Head of caudate nucleus (tissue), 42 donors: Measurements from ENCODE around the gene SPAG5.
A peak's percentile ranks its signal among the peaks of the same experiment; 100 is the strongest.
"Not testable (repeated sequence)": the region's sequence is repeated elsewhere in the genome, so short reads cannot be mapped to it uniquely, and the experiment has no call there.

Experiments used
- DNase-seq, 42 donors: peaks; one replicate each; pipeline versions ENCODE4 v3.0.0 to v3.0.0-alpha.2; 2020 to 2021; ENCODE audit warnings: mixed read lengths in 7 of 42
- intact Hi-C: fragments of 100-400 bp; cut with DNase I; formaldehyde crosslinking; loops from one replicate; pipeline ENCODE4 v1.15.0; 2022

SPAG5 gene

DNA sequence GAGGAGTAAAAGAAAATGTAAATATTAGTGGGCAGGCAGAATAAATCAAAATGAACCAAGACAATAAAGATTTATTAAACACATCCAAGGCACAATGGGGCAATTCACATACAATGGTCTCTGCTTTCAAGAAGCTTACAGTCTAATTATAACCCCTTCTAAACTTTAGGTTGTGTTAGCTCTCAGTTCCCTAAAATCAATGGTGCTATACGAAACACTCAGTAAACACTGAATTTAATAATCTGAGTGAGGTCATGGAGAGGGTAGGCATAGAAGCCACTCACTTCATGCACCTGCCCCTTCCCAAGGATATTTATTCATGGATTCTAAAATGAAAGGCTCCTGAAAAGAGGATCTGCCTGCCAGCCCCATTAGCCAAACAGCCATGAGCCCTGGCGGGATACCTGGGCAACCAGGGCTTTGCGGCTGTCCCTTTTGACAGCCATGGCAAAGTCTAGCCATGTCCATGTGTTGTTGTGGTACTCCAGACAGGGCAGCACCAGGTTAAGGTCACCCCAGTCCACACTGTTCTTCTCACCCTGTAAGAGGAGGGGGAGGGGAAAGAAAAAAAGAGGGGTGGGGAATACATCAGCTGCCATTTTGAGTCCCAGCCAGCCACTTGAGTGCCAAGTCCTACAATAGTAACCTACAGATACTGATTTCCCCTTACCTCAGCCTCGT lies 16.6 kb upstream of the SPAG5 start:
- DNase-seq = no peak
- intact Hi-C loops = loop anchor here (10.0 kb wide), 1 partner anchor 121 kb away; no protein-coding TSS in a partner anchor

DNA sequence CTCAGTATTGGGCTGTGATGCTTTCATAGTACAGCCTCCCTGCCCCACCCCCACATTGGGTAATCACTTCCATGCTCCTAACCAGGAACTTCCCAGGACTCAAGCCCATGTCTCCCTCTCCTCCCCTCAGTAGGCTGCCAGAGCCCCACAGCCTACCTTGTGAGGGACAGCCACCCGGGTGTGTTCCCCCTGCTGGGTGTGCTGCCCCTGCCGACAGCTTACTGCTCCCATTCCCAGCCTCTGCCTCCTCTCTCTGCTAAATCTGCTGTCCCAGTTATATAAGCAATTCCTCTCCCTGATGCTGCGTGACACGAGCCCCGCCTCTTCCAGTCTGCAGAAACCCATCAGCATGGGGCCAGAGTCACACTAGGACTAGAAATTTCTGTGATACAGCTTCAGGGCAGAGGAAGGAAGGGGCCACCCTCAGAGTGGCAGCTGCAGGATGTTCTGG lies 15.1 kb upstream of the SPAG5 start, which contains the start of gene RSKR:
TSS of gene RSKR (minus strand) at position 255 of the 451 bp plus-strand sequence. CDS start at position 231, 24 bp downstream.
- intact Hi-C loops = loop anchor here (10.0 kb wide), 1 partner anchor 119 kb away; no protein-coding TSS in a partner anchor
- peak; percentile 23 to 88 (median 70) for DNase-seq

DNA sequence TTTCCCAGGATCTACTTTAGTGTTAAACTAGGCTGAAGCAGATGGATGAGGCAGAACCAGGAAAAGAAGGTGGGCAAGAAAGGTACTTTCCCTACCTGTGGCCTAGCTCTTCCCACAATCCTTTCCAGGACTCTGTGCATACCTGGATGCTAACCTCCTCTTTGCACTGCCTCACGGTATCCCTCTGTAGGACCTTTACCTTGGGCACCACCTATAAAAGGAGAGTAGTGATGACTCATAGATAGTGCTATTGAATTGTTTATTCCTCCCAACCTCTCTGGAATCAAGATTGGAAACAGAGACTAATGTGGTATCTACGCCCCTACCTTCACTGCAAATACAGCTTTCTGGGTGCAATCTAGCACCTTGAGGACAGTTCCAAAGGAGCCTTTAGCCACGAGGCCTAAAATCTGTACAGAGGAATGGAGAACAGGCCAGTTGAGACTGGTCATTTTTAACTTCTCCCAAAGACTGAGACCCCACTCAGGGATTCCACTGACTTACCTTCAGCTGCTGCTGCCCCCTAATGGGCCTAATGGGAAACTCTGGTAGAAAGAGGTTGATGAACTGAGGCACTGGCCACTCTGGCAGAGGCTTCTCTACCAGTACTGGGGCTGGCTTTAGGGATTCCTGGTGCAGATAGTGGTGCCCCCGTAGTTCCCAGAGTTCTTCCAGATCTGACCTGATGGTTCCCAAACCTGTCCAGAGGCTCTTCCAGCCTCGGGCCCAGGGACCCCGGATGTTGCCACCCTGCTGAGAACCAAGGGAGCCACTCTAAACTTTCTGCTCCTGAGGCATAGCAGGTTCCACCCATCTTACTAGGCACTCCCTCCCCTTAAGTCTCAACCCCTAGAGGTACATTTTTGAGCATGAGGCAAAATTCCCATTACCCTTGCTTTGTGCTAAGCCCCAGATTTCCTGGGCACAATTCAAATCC lies 14.4 kb upstream of the SPAG5 start:
- DNase-seq = peak in 34 of 42 donors; percentile 13 to 80 (median 48)

DNA sequence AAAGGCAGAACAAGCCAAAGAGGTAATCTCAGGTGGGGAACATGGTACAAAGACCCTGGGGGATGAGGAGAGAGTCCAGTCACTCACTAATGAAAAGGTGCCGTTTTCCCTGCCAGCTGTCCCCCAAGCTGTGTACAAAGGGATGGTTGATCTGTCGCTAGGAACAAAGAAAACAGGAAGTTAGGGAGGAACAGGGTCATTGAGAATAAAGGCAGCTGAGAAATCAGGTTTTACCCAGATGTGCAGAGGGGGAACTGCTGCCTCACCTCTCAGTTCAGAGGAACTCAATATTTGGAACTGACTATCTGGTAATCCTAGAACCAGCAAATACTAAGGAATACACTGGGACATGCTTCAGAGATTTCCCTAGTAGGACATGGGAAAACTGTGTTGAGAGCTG lies 13.7 kb upstream of the SPAG5 start:
- DNase-seq = no peak
- intact Hi-C loops = loop anchor here (10.0 kb wide), 1 partner anchor 118 kb away; no protein-coding TSS in a partner anchor

More for the DNA sequence above, 14.4 kb upstream of the SPAG5 start:
- intact Hi-C loops = loop anchor here (10.0 kb wide), 1 partner anchor 118 kb away; no protein-coding TSS in a partner anchor

DNA sequence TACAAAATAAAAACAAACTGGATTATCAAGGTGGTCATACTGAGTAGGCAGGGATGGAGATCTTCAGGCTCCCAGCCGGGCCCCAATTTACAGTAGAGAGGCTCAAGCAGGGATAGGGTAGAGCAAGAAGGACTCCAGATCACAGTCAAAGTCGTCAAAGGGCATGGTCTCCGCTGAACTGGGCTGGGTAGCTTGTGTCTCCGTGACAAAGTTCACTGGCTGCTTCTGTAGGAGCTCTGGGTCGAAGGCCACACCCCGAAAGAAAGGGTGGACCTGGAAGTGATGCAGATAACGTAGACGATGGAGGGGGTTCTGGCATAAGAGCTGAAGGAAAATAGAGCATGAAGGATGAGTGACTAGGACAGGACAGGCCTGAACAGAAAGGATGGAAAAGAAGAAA lies 11.6 kb upstream of the SPAG5 start:
- DNase-seq = no peak
- intact Hi-C loops = loop anchor here (10.0 kb wide), 1 partner anchor 116 kb away; no protein-coding TSS in a partner anchor

DNA sequence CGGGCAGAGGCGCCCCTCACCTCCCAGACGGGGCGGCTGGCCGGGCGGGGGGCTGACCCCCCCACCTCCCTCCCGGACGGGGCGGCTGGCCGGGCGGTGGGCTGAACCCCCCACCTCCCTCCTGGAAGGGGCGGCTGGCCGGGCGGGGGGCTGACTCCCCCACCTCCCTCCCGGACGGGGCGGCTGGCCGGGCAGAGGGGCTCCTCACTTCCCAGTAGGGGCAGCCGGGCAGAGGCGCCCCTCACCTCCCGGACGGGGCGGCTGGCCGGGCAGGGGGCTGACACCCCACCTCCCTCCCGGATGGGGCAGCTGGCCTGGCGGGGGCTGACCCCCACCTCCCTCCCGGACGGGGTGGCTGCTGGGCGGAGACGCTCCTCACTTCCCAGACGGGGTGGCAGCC lies 5.2 kb upstream of the SPAG5 start:
- DNase-seq, intact Hi-C loops: not testable (repeated sequence)

DNA sequence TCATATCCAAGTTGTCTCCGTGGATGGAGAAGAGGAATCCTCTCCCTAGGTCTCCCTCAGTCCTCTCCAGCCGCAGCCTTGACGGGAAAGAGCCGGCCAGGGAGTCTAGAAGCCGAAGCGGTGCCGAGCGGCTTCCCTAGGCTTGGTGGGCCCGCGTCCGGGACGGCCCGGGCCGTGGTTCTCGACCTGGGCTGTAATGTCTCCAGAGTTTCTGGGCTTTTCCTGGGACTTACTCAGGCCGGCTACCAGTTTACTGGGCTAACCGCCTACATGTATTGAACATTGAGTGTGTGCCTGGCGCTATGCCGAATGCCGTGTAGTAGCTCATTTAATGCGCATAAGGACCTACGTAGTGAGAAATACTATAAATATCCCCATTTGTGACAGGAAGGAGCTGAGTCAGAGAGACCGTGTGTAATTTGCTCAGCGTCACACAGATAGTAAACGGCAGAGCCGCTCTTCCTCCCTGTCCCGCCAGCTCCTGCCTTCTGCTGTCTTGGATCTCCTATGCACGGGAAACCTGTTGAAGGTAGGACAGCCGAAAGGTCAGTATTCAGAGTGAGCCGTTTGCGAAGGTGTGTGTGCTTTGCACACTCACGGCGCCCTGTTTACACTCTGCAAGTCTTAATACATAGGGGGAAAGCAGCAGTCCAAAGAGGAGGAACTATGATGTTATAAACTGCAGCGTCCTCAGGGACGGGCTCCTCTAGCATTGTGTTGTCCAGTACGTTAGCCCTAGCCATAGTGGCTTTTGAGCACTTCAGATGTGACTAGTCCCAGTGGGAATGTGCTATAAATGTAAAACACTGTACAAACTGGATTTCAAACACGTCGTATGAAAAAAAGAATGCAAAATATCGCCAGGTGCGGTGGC lies 723 bp upstream of the SPAG5 start:
- intact Hi-C loops = no loop called here
- DNase-seq = peak in 40 of 42 donors; percentile 15 to 78 (median 44)

DNA sequence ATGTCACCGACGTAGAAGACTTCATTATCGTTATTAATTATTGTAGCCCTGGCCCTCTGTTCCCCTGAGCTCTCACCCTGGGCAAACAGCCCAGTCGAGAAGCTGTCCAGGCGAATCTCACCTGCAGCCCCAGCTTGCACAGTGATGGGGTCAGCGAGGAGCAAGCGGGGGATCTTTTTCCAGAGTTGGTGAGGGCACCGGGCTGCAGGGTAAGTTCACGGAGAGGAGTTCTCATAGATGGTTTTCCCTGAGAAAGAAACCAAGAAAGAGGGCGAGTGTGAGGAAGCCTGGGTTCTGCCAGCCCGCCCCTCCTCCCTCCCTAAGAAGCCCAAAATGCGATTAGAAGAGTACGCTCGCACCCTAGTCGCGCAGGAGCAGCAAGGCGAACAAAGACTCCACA lies 436 bp downstream of the SPAG5 start:
- no peak for DNase-seq
- intact Hi-C loops = no loop called here

DNA sequence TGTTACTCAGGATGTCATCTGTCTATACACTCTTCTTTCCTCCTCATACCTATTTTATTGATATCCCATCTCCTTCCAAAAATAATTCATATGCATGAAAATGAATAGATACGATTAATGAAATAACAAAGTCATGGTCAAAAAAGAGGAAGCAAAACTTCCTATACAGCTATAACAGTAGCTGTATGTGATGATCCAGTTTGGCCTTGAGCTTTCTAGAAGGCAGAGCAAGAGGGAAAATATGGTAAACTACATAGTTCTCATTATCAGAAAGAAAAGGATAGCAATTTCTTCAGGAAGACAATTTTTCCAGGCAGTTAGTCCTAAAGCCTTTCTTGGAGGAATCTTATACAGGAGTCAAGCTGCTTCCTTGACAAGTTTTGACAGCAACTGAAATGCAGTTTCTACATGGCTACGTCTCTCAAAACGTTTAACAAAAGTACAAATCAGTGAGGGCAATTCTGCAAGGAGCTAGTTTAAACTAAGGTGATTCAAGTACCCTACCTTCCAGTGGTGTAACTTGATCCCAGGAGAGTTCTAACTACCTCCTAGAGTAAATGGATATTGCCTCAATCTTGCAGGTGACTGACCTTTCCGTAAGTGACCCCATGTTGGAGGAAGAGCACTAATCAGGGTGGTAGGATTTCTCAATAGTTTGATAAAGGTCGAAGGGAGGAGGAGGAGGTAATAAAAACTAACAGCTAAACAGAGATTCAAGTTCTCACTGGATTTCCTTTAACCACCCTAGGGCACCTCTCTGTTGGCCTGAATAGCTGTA lies 1.0 kb downstream of the SPAG5 start:
- intact Hi-C loops = no loop called here
- DNase-seq = no peak

DNA sequence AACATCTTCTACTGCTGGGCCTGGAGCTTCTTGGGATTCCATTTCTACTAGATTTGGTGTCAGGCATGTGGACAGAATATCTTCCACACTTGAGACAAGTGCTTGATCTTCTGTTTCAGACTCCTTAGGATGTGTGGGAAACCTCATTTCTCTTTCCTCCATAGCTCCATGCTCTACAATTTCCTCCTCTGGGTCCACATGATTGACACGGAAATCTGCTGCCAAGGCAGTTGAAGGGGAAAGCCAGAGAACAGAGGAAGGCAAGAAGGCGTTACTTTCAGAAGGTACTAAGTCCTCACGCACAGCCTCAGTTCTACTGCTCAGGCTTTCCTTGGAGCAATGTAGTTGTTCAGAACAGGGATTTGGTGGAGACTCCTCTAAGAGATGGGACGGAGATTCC lies 6.6 kb downstream of the SPAG5 start:
- intact Hi-C loops = no loop called here

DNA sequence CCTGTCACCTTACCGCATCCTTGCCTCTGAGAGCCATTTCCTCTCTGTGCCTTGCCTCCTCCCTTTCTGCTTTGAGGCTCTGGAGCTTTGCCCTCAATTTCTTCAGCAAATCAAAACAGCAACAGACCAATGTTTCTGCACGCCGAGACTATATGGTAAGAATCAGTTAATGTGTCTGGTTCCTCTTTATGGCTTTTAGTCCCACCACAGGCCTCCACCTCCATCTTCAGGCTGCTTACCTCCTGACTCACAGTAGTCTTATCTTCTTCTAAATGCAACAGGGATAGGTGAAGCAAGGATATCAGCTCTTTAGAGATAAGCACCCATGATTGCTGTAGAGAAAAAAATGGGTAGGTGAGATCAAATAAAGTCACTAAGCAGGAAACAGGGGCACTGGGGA lies 13.0 kb downstream of the SPAG5 start:
- intact Hi-C loops = no loop called here
- no peak for DNase-seq

More for the DNA sequence above, 6.6 kb downstream of the SPAG5 start:
- no peak for DNase-seq

DNA sequence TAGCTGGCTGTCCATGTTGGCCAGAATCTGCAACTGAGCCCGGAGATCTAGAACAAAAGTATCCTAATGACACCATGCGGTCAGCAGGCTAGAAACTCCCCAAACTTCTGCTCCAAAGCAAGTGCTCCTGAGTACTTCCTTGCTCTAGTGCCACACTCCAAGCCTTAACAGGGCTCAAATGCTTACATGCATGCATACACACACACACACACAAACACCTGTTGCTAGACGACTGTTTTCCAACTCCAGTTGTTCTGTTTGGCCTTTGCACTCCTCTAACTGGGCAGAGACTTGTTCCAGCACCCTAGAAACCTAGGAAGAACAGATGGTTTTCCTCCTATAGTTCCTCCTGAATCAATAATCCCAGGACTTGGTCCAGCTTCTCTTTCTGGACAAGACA lies 14.4 kb downstream of the SPAG5 start:
- intact Hi-C loops = no loop called here
- DNase-seq = no peak

DNA sequence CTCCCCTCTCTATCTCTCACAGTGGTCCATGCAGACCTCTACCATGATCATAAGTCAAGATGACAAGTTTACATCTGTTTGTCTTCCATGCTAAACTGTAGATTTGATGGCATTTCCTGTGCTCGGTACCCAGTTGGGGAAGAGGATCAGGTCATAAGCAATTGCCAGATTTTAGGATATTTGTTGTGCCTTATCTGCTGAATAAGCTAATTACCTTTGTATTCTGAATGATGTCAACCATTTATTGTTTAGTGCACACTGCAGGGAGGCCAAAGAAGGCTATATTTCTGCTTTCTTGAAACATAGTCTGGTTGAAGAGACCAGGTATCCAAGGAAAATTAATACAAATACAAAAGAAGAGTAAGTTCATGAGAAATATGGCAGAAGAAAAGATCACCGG lies 16.3 kb downstream of the SPAG5 start:
- DNase-seq = no peak
- intact Hi-C loops = no loop called here

DNA sequence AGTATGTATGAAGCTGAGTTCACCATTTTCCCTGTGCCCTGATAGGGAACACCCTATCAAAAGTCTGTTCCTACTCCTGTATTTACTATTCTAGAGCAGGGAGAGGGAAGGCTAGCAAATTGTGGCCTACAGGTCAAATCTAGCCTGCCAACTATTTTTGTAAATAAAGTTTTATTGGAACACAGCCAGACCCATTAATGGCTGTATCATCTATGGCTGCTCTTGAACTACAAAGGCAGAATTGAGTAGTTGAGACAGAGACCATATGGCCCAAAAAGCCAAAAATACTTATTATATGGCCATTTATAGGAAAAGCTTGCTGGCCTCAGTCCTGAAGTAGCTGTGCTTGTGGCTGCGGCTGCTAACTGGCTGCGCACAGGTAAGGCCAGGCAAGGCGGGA lies 17.9 kb downstream of the SPAG5 start:
- intact Hi-C loops = no loop called here
- no peak for DNase-seq

DNA sequence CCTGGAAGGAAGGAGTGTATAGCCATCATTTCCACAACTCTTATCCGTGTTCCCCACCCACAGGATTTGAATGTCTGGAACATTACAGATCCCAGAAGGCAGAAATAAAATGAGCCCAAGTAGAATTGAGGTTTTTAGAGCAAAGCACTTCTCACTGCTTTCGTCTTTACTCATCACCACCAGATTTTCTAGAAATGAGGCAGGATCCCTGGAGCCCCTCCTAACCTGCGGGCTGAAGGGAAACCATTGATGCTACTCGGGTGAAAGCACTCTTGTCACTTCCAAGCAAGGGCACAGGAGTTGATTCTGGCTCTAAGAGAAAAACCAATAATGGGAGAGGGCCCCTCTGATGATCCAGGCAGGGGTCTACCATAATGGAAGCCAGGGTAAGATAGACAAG lies 19.3 kb downstream of the SPAG5 start:
- no peak for DNase-seq
- intact Hi-C loops = no loop called here

DNA sequence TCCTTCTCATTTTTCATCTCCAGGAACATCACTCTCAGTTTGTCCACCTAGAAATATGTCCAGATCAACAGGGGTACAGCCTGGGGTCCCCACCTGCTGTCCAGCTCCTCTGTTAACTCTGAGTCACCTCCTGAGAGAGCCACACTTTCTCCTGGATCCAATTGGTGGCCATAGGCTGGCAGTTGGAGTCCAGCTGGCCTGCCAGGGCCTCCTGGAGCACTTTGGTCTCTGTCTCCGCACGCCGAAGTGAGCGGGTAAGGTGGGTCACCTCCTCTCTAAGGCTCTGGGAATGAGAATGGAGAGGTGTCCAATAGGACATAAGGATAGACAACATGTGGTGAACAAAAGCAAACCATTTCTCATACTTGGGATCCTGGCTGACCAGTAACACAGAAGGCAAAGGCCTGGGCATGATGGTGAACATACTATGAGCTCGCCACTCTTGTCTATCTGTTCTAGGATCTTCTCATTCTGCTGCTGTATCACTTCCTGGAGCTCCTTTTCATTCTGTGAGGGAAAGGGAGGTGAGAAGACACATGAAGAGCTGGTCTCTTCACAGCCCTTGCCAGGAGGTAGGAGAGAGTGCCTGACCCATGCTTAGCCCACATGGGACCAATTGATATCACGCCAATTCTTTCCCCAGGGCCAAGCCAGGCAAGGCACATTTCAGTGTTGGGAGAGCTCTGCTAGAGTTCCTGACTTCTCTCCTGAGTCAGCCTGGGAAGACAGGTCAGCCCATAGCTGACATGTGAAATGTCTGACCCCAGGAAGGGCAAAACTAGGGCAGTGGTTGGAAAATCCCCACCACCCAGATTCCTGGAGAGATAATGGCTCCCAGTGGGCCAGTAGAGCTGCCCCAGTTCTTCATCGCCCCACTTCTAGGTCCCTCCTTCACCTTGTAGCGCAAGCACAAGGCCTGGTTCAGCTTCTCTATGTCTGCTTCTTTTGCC lies 20.3 kb downstream of the SPAG5 start:
- intact Hi-C loops = no loop called here
- no peak for DNase-seq

DNA sequence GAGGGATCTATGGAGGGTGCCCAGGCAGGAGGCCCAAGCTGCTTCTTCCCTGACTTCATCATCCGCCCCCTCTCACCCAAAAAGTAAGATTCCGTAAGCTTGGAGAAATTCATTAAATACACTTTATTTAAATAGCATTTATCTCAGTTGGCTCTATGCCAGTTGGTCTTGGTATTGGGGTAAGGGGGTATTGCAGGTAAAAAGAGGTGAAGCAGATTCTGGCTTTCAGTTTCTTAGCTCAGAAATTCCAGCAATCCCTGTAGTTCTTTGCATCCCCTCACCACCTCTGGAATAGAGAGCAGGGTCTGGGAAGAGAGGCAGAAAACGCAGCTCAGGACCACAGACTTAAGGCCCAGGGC lies 21.4 kb downstream of the SPAG5 start:
- DNase-seq = no peak
- intact Hi-C loops = no loop called here
